Body of pancreas (tissue), 4 donors: Measurements from ENCODE around the gene MRO.
"Not testable (repeated sequence)": the region's sequence is repeated elsewhere in the genome, so short reads cannot be mapped to it uniquely, and the experiment has no call there.

Experiments used
- POLR2A ChIP-seq, 3 donors: fragments of 450-650 bp; IDR thresholded peaks; one replicate each; pipeline ENCODE4 v1.6.1; 2016; ENCODE audit warnings: antibody characterized with exemption in 3 of 3, mild to moderate bottlenecking in 2 of 3
- TF ChIP-seq, protein P1 (sequence below), 7 experiments: fragments of 450-650 bp in 4 of 7; fragments of 200-600 bp in 3 of 7; sonication (generic) in 3 of 7; IDR thresholded peaks; one replicate each; pipeline ENCODE4 v1.5.1; 2016 to 2019; ENCODE audit warnings: antibody characterized with exemption in 7 of 7

DNA sequence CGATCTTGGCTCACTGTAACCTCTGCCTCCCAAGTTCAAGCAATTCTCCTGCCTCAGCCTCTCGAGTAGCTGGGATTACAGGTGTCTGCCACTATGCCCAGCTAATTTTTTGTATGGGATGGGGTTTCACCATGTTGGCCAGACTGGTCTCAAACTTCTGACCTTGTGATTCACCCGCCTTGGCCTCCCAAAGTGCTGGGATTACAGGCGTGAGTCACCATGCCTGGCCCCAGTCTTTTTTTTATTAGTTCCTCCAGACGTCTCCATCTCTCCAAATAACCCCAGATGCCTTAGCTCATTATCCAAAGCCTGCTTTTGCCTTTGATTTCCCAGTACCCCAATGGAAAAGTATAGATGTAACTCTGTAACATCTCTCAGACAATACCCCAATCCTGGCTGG is 37.4 kb upstream of the MRO start:
- TF ChIP-seq POLR2A (IDR thresholded peaks at IDR 0.05), result not testable (repeated sequence)
- TF ChIP-seq, protein P1, sequence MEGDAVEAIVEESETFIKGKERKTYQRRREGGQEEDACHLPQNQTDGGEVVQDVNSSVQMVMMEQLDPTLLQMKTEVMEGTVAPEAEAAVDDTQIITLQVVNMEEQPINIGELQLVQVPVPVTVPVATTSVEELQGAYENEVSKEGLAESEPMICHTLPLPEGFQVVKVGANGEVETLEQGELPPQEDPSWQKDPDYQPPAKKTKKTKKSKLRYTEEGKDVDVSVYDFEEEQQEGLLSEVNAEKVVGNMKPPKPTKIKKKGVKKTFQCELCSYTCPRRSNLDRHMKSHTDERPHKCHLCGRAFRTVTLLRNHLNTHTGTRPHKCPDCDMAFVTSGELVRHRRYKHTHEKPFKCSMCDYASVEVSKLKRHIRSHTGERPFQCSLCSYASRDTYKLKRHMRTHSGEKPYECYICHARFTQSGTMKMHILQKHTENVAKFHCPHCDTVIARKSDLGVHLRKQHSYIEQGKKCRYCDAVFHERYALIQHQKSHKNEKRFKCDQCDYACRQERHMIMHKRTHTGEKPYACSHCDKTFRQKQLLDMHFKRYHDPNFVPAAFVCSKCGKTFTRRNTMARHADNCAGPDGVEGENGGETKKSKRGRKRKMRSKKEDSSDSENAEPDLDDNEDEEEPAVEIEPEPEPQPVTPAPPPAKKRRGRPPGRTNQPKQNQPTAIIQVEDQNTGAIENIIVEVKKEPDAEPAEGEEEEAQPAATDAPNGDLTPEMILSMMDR (IDR thresholded peaks at IDR 0.05), result not testable (repeated sequence)
